ENCODE data around the gene IMMP2L.
A peak's percentile ranks its signal among the peaks of the same experiment; 100 is the strongest.

IMMP2L gene

DNA sequence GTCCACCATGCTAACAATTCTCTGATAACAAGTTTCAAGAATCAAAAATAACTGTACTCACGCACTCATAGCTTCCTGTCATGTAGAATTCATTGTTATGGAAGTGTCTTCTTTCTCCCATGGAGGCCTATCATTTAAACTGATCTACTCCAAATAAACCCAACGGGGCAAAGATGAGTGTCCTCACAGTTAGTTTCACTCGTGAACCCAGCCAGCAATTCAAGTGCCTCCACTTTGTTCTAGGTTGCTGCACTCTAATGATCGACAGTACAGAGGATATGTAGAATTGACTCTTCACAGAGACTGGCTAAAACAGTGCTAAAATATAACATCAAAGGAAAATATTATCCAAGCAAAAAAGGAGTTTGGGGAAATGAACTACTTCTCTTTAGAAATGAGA is 360.0 kb downstream of the IMMP2L start:
- DNase-seq, result no peak

DNA sequence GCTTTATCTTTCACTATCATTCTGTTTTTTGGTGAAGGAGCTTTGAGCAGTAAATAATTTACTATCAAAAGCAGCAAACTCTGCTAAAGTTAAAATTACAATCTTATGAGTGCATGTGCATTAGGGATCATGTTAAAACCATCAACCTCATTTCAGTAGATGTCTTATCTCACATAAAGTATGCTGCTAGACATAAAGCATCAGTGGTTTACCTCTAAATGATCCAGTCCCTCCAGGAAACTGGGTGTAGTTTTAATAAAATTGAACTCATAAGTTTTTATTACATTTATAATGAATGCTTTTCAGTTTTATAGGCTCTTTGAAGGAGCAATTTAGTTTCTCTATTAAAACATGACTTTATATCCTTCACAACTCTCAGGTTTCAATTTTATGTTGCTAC is 362.6 kb downstream of the IMMP2L start:
- no peak for DNase-seq

GRCh38 chr7:111198255-111198654 is 364.0 kb downstream of the IMMP2L start:
- DNase-seq, result peak in 1 of 2 donors; percentile 14

DNA sequence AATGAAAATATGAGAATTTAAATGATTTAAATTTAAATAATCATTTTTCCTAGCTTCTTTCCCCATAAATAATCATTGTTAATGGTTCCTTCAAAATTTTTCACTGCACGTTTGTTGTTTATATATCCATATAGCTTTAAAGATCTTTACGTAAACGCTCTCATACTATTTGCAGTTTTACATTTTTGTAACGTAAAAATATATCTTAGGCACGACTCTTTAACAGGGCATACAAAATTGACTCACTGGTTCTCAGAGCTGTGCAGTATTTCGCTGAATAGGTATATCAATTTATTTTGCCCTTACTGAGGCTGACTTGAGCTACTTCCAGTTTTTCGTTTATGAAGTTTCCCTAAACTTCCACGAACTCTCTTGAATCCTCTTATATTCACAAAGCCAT is 365.6 kb downstream of the IMMP2L start:
- no peak for DNase-seq

DNA sequence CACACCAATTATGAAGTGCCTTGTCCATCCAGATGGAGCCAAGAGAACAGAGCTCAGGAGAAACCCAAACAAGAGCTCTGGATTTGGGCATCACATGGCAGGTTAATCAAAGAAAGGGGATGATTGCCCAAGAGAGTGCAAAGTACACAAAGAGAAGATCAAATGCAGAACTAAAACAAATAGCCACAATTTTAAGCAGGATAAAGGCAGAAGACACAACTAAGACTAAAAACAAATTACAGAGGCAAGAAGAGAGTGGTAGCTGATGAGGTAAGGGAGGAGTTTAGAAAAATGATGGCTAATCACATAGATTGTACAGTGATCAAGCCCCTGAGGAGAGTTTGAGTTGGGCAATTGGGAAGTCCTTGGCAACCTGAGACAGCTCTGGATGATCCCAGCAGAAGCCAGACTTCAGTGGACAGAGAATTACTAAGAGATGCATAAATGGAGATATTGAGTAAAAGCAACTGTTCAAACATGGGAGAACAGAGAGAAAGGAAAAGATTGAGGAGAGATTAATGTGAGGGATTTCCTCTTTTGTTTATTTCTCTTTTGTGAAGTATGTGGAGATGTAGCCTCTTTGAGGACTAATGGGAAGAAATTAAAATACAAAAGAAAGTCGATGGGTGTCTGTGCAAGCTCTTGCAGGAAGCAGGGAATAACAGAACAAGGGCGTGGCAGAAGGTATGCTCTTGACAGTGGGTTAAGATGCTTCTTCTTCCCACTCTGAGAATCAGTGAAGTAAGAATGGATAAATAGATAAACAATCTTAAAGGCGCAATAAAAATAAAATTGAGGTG is 369.5 kb downstream of the IMMP2L start:
- no peak for DNase-seq

GRCh38 chr7:111190804-111191203 is 371.5 kb downstream of the IMMP2L start:
- DNase-seq, result no peak

- DNase-seq, result no peak
These were observed 377.3 kb downstream of the IMMP2L start for GRCh38 chr7:111184987-111185386.

- no peak for DNase-seq
These were observed 379.0 kb downstream of the IMMP2L start for GRCh38 chr7:111183321-111183720.

- DNase-seq, result peak; percentile 4 to 35
These were observed 382.0 kb downstream of the IMMP2L start for GRCh38 chr7:111180338-111180737.

- no peak for DNase-seq
These were observed 386.3 kb downstream of the IMMP2L start for GRCh38 chr7:111175908-111176441.

- no peak for DNase-seq
These were observed 387.8 kb downstream of the IMMP2L start for GRCh38 chr7:111174510-111174909.

GRCh38 chr7:111173990-111174389 is 388.3 kb downstream of the IMMP2L start:
- DNase-seq, result no peak

- DNase-seq, result no peak
These were observed 388.8 kb downstream of the IMMP2L start for GRCh38 chr7:111173528-111173927.

DNA sequence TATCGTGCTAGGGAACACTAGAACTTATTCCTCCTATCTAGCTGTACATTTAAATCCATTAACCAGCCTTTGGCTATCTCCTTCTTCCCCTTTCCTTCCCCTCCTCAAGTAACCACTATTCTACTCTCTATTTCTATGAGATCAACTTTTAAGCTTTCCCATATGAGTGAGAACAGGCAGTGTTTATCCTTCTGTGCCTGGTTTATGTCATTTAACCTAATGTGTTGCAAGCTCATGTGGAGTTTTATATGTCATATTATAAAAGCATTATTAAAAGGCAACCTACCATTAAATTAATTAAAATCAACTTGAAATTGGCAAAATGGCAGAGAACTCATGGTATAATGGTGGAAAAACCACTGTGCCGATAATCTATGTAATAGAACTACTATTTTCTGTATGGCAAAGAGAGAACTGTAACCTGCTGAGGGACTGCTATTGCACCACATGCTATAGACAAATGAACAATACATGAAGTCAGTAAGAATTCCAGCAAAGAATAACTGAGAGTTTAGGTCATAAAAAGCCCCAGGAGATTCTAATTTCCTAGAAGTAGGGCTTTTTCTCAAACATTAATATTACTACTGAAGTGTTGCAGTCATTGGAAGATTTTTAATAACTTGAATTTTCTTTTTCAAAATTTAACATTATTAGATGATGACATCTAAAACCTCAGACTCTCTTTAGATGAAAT is 389.6 kb downstream of the IMMP2L start:
- no peak for DNase-seq

DNA sequence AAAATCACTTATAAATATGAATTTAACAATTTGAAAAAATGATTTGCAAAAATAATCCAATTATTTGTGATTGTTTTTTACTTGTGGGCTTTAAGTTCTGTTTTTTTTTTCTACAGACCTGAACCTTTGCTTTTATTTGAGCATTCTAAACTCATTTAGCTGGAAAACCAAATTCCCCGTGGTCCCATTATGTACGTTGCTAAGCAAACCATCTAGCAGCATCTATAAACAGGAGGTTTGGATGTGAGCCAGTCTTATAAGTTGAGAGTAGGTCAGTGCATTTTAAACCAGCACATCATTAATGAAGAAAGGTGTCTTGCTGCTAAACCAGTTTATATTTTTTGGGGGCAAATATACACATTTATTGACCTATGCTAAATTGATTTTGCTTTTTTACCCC is 394.1 kb downstream of the IMMP2L start:
- no peak for DNase-seq

GRCh38 chr7:111164442-111164841 is 397.9 kb downstream of the IMMP2L start:
- no peak for DNase-seq

GRCh38 chr7:111162692-111163091 is 399.6 kb downstream of the IMMP2L start:
- DNase-seq, result no peak

DNA sequence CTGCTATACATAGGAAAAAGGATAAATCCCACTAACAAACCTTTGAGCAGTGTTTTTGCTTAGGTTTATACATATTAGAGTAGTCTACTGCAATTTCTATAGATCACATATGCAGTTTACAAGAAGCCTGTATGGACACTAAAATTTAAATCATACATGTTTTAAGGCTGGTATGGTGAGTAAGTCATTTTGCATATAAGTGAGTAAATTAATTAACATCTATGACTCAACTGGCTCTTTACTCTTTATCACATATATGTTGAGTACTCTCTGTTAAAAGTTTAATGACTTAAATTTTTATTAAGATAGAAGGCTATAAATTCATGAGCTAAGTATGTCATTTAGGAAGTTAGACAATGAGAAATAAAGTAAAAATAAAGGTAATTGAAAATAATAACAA is 402.0 kb downstream of the IMMP2L start:
- DNase-seq, result no peak

DNA sequence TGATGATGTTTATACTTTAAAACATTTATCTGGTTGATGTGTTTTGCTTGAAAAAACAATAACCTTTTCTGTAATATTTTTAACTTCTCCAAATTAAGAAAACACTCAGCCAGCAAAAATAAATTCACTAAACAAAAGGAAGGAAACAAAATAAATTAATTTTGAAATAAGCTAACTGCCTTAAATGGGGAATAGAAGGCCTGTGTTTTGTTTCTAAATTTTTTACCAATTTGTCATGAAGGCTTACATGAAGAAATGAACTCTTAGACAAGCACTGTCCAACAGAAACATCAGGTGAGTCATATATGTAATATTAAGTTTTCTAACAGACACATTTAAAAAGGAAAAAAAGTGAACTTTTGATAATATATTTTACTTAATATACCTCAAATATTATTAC is 402.9 kb downstream of the IMMP2L start:
- no peak for DNase-seq

DNA sequence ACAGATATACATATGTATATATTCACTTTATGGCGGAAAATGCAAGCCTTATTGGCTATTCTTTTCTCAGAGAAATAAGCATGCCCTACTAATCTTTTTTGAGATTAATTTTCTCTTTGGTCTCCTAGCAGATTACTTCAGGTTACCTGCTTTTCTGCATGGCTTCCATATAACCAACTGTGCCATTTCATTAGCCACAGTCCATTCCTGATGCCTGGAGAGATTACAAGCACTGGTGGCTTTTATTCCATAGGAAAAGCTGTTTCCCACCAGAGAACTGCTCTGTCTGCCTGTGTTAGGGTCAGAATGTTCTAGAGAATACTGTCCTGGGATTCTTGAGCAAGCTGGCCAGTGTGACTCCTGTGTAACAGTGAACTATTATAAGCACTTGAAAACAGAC is 411.6 kb downstream of the IMMP2L start:
- no peak for DNase-seq

GRCh38 chr7:111147708-111148533 is 414.4 kb downstream of the IMMP2L start:
- no peak for DNase-seq

DNA sequence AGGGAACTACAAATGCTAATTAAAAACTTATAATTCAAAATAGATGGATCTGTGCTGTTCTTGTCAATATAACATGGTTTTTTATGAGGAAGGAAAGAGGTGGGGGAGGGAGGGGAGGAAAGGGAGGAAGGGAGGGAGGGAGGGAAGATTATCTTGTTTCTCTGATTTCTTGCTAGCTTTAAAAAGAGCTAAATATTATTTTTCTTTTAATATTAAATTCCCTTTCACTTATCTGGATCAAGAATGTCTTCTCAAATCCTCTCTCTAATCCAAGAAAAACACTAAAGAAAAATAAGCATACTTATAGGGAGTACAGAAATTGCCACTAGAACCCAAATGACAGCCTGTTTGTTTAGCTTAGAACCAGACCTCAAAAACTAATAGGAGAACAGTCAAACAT is 416.2 kb downstream of the IMMP2L start:
- DNase-seq, result no peak

DNA sequence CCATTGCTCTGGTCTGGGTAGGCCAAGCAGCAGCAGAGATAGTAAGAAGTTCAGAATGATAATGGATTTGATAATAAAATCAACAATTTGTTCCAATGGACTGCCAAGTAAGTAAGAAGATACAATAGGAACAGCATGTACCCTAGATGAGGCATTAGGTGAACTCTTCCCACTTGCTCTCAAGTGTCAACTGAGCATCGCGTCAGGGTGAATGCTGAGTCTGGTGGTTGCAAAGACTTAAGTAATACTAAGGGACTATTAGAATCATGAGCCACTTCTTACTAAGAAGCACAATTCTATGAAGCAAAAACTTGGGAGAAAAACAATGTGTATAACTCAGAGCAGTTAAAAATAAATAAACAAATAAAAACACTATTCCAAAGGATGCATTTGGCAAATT is 416.8 kb downstream of the IMMP2L start:
- no peak for DNase-seq

Measured in inflammatory macrophage (primary cell).